ENCODE data around the gene CENPVL1. TPM values are rescaled to one million over a fixed set of nuclear protein-coding genes. Genes with fewer than 3 reads are reported as not detected.

CENPVL1 gene
- total RNA-seq, 1 donor from 2014 or later, result not detected

GRCh38 chrX:51759055-51759839, 48.9 kb downstream of the CENPVL1 start:
- Histone ChIP-seq H3K4me3 (no peak overlapping the region), H3K4me1 (no peaks in the 10 kb centered on the region), H3K27ac (replicated peaks) (no peak overlapping the region), H3K27me3 (ENCODE audit: low read depth) (no peaks in the 10 kb centered on the region), H3K36me3 (no peaks in the 10 kb centered on the region), H3K9me3 (replicated peaks) (no peaks in the 10 kb centered on the region)
- TF ChIP-seq CTCF (IDR thresholded peaks at IDR 0.05; ENCODE audit: borderline replicate concordance), result no peak
- DNase-seq, result no peak
- intact Hi-C loops (cut with micrococcal nuclease), result no loop called here

GRCh38 chrX:51760657-51761056, 50.3 kb downstream of the CENPVL1 start:
- H3K27me3 ChIP-seq (ENCODE audit: low read depth), result no peaks in the 10 kb centered on the region
- no peak overlapping the region for H3K4me3 ChIP-seq
- H3K9me3 ChIP-seq (replicated peaks), result no peaks in the 10 kb centered on the region
- H3K27ac ChIP-seq (replicated peaks), result no peak overlapping the region
- no peaks in the 10 kb centered on the region for H3K36me3 ChIP-seq
- DNase-seq, result no peak
- no peaks in the 10 kb centered on the region for H3K4me1 ChIP-seq
- no peak for TF ChIP-seq CTCF (IDR thresholded peaks at IDR 0.05; ENCODE audit: borderline replicate concordance)
- intact Hi-C loops (cut with micrococcal nuclease), result no loop called here

Other genes starting within 250 kb of the CENPVL1 start
- 0.14 TPM for gene NUDT11, start 213.9 kb upstream of the CENPVL1 start, total RNA-seq
- not detected for gene CENPVL3, start 91.6 kb upstream of the CENPVL1 start, total RNA-seq
- not detected for gene CENPVL2, start 27.7 kb upstream of the CENPVL1 start, total RNA-seq
- 8.8 TPM for gene GSPT2, start 32.9 kb downstream of the CENPVL1 start, total RNA-seq
- gene MAGED1, start 183.1 kb downstream of the CENPVL1 start, total RNA-seq, result 61.7 TPM

All from left ventricle myocardium inferior (tissue), 1 donor.